Esophagus mucosa (tissue), 1 donor: Measurements from ENCODE around the gene ITGA2. TPM values are rescaled to one million over a fixed set of nuclear protein-coding genes. Genes with fewer than 3 reads are reported as not detected.
A peak's percentile ranks its signal among the peaks of the same experiment; 100 is the strongest.
"Not testable (repeated sequence)": the region's sequence is repeated elsewhere in the genome, so short reads cannot be mapped to it uniquely, and the experiment has no call there.

Source experiments
- ATAC-seq: fragments of 200-7000 bp; cut with Tn5 transposase; one replicate; pipeline ENCODE4 v1.9.1; 2020
- total RNA-seq: library from RNA; stranded (reverse); gene quantifications from one replicate; pipeline ENCODE4 v1.2.4, GENCODE V29; 2023
- donor health status: DM: yes; HTN: yes; CAD: no.

ITGA2 gene
- 31.3 TPM for total RNA-seq

- peak; percentile 78 for ATAC-seq
These were observed at the start of gene ITGA2 for GRCh38 chr5:52989025-52989780. TSS of gene ITGA2 (plus strand) at chr5:52989352. CDS start at chr5:52989469, 117 bp downstream.

- ATAC-seq: peak; percentile 46
These were observed 45.9 kb upstream of the ITGA2 start for GRCh38 chr5:52943285-52943684.

GRCh38 chr5:52943808-52944207, 45.3 kb upstream of the ITGA2 start:
- no peak for ATAC-seq

- no peak for ATAC-seq
These were observed 44.1 kb upstream of the ITGA2 start for GRCh38 chr5:52945040-52945439.

- no peak for ATAC-seq
These were observed 41.9 kb upstream of the ITGA2 start for GRCh38 chr5:52947208-52947607.

GRCh38 chr5:52947851-52948250, 41.3 kb upstream of the ITGA2 start:
- no peak for ATAC-seq

- ATAC-seq: peak; percentile 98
These were observed 40.6 kb upstream of the ITGA2 start for GRCh38 chr5:52948418-52949076.

- peak; percentile 33 for ATAC-seq
These were observed 38.5 kb upstream of the ITGA2 start for GRCh38 chr5:52950686-52951085.

GRCh38 chr5:52952483-52952882, 36.7 kb upstream of the ITGA2 start:
- ATAC-seq: no peak

GRCh38 chr5:52956014-52956413, 33.1 kb upstream of the ITGA2 start:
- ATAC-seq: no peak

GRCh38 chr5:52956915-52957747, 32.0 kb upstream of the ITGA2 start:
- ATAC-seq: no peak

GRCh38 chr5:52961274-52961681, 27.9 kb upstream of the ITGA2 start:
- peak; percentile 62 for ATAC-seq

GRCh38 chr5:52963636-52964035, 25.5 kb upstream of the ITGA2 start:
- ATAC-seq: no peak

GRCh38 chr5:52964138-52964537, 25.0 kb upstream of the ITGA2 start:
- ATAC-seq: peak; percentile 43

- not testable (repeated sequence) for ATAC-seq
These were observed 13.0 kb upstream of the ITGA2 start for GRCh38 chr5:52976157-52976556.

- no peak for ATAC-seq
These were observed 11.8 kb upstream of the ITGA2 start for GRCh38 chr5:52977264-52977897.

GRCh38 chr5:52981507-52981906, 7.6 kb upstream of the ITGA2 start:
- no peak for ATAC-seq

- no peak for ATAC-seq
These were observed 5.2 kb upstream of the ITGA2 start for GRCh38 chr5:52983731-52984636.

- peak; percentile 76 for ATAC-seq
These were observed 3.8 kb upstream of the ITGA2 start for GRCh38 chr5:52985306-52985705.

- ATAC-seq: peak; percentile 56
These were observed 1.3 kb upstream of the ITGA2 start for GRCh38 chr5:52987711-52988331.
